Mesenchymal stem cell (in vitro differentiated cells and primary cell): ENCODE data around the gene TMEM165.

Experiments used
- DNase-seq: peaks from one replicate; pipeline ENCODE4 v3.0.0-alpha.2; 2013
- H2AFZ ChIP-seq: one replicate; pipeline ENCODE4 v1.6.1; 2013; ENCODE audit warnings: low read depth, mild to moderate bottlenecking, control low read depth, inconsistent platforms, low read length, moderate library complexity
- H2AK5ac ChIP-seq: 2 replicates; pipeline ENCODE4 v1.6.1; 2013; ENCODE audit warnings: low read length, moderate library complexity, mild to moderate bottlenecking, inconsistent platforms; ENCODE audit not compliant: severe bottlenecking
- H2BK120ac ChIP-seq: one replicate; pipeline ENCODE4 v1.6.1; 2013; ENCODE audit warnings: low read depth, mild to moderate bottlenecking, inconsistent platforms, low read length, moderate library complexity
- H2BK12ac ChIP-seq, 2 experiments: one replicate each; pipeline ENCODE4 v1.6.1; 2013; ENCODE audit warnings: inconsistent platforms in 2 of 2, low read length in 2 of 2, mild to moderate bottlenecking in 2 of 2, moderate library complexity in 2 of 2, control low read depth in 1 of 2
- H2BK15ac ChIP-seq: one replicate; pipeline ENCODE4 v1.6.1; 2013; ENCODE audit warnings: mild to moderate bottlenecking, low read depth, inconsistent platforms; ENCODE audit not compliant: poor library complexity, severe bottlenecking
- H2BK5ac ChIP-seq: 2 replicates; pipeline ENCODE4 v1.6.1; 2013; ENCODE audit warnings: low read depth, mild to moderate bottlenecking, low read length, control low read depth, inconsistent platforms; ENCODE audit not compliant: poor library complexity, severe bottlenecking
- H3K14ac ChIP-seq, 2 experiments: one replicate each; pipeline ENCODE4 v1.6.1; 2013; ENCODE audit warnings: inconsistent platforms in 2 of 2, low read length in 2 of 2, control low read depth in 1 of 2, mild to moderate bottlenecking in 1 of 2, moderate library complexity in 1 of 2
- H3K18ac ChIP-seq, 2 experiments: one replicate each; pipeline ENCODE4 v1.6.1; 2013; ENCODE audit warnings: inconsistent platforms in 2 of 2, low read length in 2 of 2, control low read depth in 1 of 2, low read depth in 1 of 2, mild to moderate bottlenecking in 1 of 2
- H3K23ac ChIP-seq, 2 experiments: one replicate each; pipeline ENCODE4 v1.6.1; 2013; ENCODE audit warnings: inconsistent platforms in 2 of 2, low read length in 2 of 2, mild to moderate bottlenecking in 2 of 2, moderate library complexity in 2 of 2, control low read depth in 1 of 2
- H3K27ac ChIP-seq: 2 replicates; pipeline ENCODE4 v1.5.1; 2013; ENCODE audit warnings: mild to moderate bottlenecking, moderate library complexity, low read length, control low read depth, inconsistent platforms; ENCODE audit not compliant: poor library complexity, severe bottlenecking
- H3K27me3 ChIP-seq, 2 experiments: 2 replicates each; pipeline versions ENCODE4 v1.6.1 to v1.7.0; 2013; ENCODE audit warnings: low read length in 2 of 2, mild to moderate bottlenecking in 2 of 2, moderate library complexity in 2 of 2, control low read depth in 1 of 2, inconsistent platforms in 1 of 2; ENCODE audit not compliant: control insufficient read depth in 1 of 2, insufficient read depth in 1 of 2
- H3K36me3 ChIP-seq, 2 experiments: 2 replicates each; pipeline versions ENCODE4 v1.6.1 to v1.7.0; 2013; ENCODE audit warnings: low read length in 2 of 2, control low read depth in 1 of 2, inconsistent platforms in 1 of 2, low read depth in 1 of 2, mild to moderate bottlenecking in 1 of 2; ENCODE audit not compliant: insufficient read depth in 2 of 2, control insufficient read depth in 1 of 2
- H3K4ac ChIP-seq, 2 experiments: one replicate each; pipeline ENCODE4 v1.6.1; 2013; ENCODE audit warnings: inconsistent platforms in 2 of 2, low read length in 2 of 2, mild to moderate bottlenecking in 2 of 2, moderate library complexity in 2 of 2, control low read depth in 1 of 2, low read depth in 1 of 2
- H3K4me1 ChIP-seq: 2 replicates; pipeline ENCODE4 v1.6.1; 2013; ENCODE audit warnings: low read depth, low read length, control low read depth; ENCODE audit not compliant: control insufficient read depth, insufficient read depth
- H3K4me2 ChIP-seq: 2 replicates; pipeline ENCODE4 v1.6.1; 2013; ENCODE audit warnings: low read length, mild to moderate bottlenecking, inconsistent platforms; ENCODE audit not compliant: poor library complexity, severe bottlenecking
- H3K4me3 ChIP-seq, 2 experiments: 2 replicates each; pipeline versions ENCODE4 v1.5.1 to v1.7.0; 2013; ENCODE audit warnings: low read length in 2 of 2, mild to moderate bottlenecking in 2 of 2, control low read depth in 1 of 2, low read depth in 1 of 2; ENCODE audit not compliant: insufficient read depth in 1 of 2
- H3K79me1 ChIP-seq: replicated peaks from 2 replicates; pipeline ENCODE4 v1.6.1; 2013; ENCODE audit warnings: mild to moderate bottlenecking, control low read depth, low read length, inconsistent platforms; ENCODE audit not compliant: poor library complexity, severe bottlenecking
- H3K9ac ChIP-seq: 2 replicates; pipeline ENCODE4 v1.7.0; 2013; ENCODE audit warnings: mild to moderate bottlenecking, low read length, moderate library complexity
- H3K9me3 ChIP-seq: 2 replicates; pipeline ENCODE4 v1.7.0; 2013; ENCODE audit warnings: mild to moderate bottlenecking, low read length; ENCODE audit not compliant: control insufficient read depth
- H4K8ac ChIP-seq: one replicate; pipeline ENCODE4 v1.6.1; 2013; ENCODE audit warnings: inconsistent platforms, mild to moderate bottlenecking, low read length, moderate library complexity
- H4K91ac ChIP-seq: one replicate; pipeline ENCODE4 v1.6.1; 2013; ENCODE audit warnings: mild to moderate bottlenecking, low read length, inconsistent platforms
- WGBS: methylation state at CpG from one replicate; pipeline ENCODE4 v1.1.7; 2013; ENCODE audit warnings: mixed read lengths; 5-methylcytosine and 5-hydroxymethylcytosine counted together

Gene TMEM165

DNA sequence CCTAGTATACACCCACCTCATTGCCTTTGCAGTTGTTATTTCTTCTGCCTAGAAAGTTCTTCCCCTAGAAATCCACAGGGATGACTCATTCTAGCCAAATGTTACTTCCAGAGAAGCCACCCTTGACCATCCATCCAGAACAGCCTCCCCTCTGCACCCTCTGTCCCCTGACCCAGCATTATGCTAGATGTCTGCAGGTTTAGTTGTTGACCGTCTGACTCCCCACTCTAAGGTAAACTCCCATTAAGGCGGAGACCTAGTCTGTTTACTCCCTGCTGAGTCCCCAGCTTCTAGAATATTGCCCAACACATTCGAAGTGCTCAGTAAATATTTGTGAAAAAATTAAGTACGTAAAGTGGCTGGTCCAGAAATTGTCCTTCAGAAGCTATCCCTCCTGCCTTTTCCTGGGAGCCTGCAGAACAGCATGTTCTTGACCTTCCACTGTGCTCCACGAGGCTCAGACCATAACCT lies 38.7 kb upstream of the TMEM165 start:
- H3K4me2 ChIP-seq: no peak overlapping the region
- DNase-seq: peak; percentile 59
- H3K27ac ChIP-seq: no peak overlapping the region
- H3K79me1 ChIP-seq: peaks cover 6% of the 10 kb centered on the region
- no peak overlapping the region for H2BK5ac ChIP-seq
- no peak overlapping the region for H2BK12ac ChIP-seq
- H2AK5ac ChIP-seq: no peak overlapping the region
- H2AFZ ChIP-seq: no peak overlapping the region
- H4K8ac ChIP-seq: no peak overlapping the region
- H4K91ac ChIP-seq: no peak overlapping the region
- 78% methylated on average over 4 of the region's 5 CpGs for WGBS
- H3K4ac ChIP-seq: no peak overlapping the region
- no peak overlapping the region for H2BK120ac ChIP-seq
- no peak overlapping the region for H3K23ac ChIP-seq
- peaks cover 0 to 4% of the 10 kb centered on the region in 2 experiments for H3K36me3 ChIP-seq
- H2BK15ac ChIP-seq: no peak overlapping the region
- H3K18ac ChIP-seq: no peak overlapping the region
- no peaks in the 10 kb centered on the region for H3K9me3 ChIP-seq
- peaks cover 10% of the 10 kb centered on the region for H3K4me1 ChIP-seq
- H3K9ac ChIP-seq: no peak overlapping the region
- H3K4me3 ChIP-seq: peak overlapping the region in 1 of 2 experiments; percentile 57
- no peaks in the 10 kb centered on the region for H3K27me3 ChIP-seq
- H3K14ac ChIP-seq: no peak overlapping the region

DNA sequence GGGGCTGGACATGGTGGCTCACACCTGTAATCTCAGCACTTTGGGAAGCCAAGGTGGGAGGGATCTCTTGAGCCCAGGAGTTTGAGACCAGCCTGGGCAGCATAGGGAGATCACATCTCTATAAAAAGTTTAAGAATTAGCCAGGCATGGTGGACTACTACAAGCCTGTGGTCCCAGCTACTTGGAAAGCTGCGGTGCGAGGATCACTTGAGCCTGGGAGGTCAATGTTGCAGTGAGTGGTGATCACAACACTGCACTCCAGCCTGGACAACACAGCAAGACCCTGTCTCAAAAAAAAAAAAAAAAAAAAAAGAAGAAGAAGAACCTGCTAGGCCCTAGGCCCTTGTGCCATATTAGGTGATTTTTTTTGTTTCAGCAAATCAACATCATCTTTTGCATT lies 37.5 kb upstream of the TMEM165 start:
- H3K4me3 ChIP-seq: peak overlapping the region in 1 of 2 experiments; percentile 70
- peak overlapping the region; percentile 83 for H3K9ac ChIP-seq
- H2BK15ac ChIP-seq: no peak overlapping the region
- H3K23ac ChIP-seq: no peak overlapping the region
- no peak overlapping the region for H2AK5ac ChIP-seq
- no peak overlapping the region for H2BK120ac ChIP-seq
- DNase-seq: no peak
- H3K4me1 ChIP-seq: peaks cover 11% of the 10 kb centered on the region
- H3K27ac ChIP-seq: peak overlapping the region; percentile 36
- H3K4me2 ChIP-seq: no peak overlapping the region
- H2BK12ac ChIP-seq: no peak overlapping the region
- no peaks in the 10 kb centered on the region for H3K27me3 ChIP-seq
- 100% methylated on average over 2 of the region's 2 CpGs for WGBS
- H3K79me1 ChIP-seq: peaks cover 5% of the 10 kb centered on the region
- H3K9me3 ChIP-seq: no peaks in the 10 kb centered on the region
- no peak overlapping the region for H3K4ac ChIP-seq
- H3K14ac ChIP-seq: no peak overlapping the region
- H4K91ac ChIP-seq: no peak overlapping the region
- H3K36me3 ChIP-seq: peaks cover 0 to 4% of the 10 kb centered on the region in 2 experiments
- H2BK5ac ChIP-seq: no peak overlapping the region
- no peak overlapping the region for H3K18ac ChIP-seq
- H4K8ac ChIP-seq: no peak overlapping the region
- H2AFZ ChIP-seq: no peak overlapping the region

DNA sequence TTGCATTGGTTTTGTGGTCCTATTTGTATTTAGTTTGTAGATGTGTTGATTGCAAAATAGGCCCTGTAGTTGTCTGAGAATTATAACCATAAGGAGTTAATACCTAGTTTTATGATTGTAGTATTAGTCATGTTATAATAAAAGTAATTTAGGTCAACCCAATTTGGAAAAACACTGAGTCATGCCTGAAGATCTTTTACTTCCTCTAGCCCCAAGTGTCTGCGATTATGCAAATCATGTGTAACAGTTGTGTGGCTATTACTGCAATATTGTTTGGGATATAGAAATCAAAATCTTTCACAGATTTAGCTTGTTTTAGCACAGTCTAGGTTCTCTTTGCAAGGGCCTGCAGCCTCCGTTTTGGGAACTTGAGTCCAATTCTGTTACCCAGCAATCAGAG lies 37.1 kb upstream of the TMEM165 start:
- H4K8ac ChIP-seq: no peak overlapping the region
- no peak overlapping the region for H3K14ac ChIP-seq
- 87% methylated on average over 2 of the region's 2 CpGs for WGBS
- peak; percentile 65 for DNase-seq
- no peak overlapping the region for H2AFZ ChIP-seq
- H3K4me3 ChIP-seq: peak overlapping the region in 1 of 2 experiments; percentile 70
- peaks cover 14% of the 10 kb centered on the region for H3K4me1 ChIP-seq
- no peak overlapping the region for H3K18ac ChIP-seq
- H3K79me1 ChIP-seq: peaks cover 3% of the 10 kb centered on the region
- no peak overlapping the region for H2AK5ac ChIP-seq
- H2BK12ac ChIP-seq: no peak overlapping the region
- H3K4ac ChIP-seq: no peak overlapping the region
- H3K36me3 ChIP-seq: peaks cover 0 to 5% of the 10 kb centered on the region in 2 experiments
- no peak overlapping the region for H2BK5ac ChIP-seq
- no peak overlapping the region for H3K23ac ChIP-seq
- no peaks in the 10 kb centered on the region for H3K27me3 ChIP-seq
- no peaks in the 10 kb centered on the region for H3K9me3 ChIP-seq
- no peak overlapping the region for H2BK120ac ChIP-seq
- peak overlapping the region; percentile 83 for H3K9ac ChIP-seq
- no peak overlapping the region for H4K91ac ChIP-seq
- peak overlapping the region; percentile 61 for H3K27ac ChIP-seq
- no peak overlapping the region for H2BK15ac ChIP-seq
- H3K4me2 ChIP-seq: no peak overlapping the region

DNA sequence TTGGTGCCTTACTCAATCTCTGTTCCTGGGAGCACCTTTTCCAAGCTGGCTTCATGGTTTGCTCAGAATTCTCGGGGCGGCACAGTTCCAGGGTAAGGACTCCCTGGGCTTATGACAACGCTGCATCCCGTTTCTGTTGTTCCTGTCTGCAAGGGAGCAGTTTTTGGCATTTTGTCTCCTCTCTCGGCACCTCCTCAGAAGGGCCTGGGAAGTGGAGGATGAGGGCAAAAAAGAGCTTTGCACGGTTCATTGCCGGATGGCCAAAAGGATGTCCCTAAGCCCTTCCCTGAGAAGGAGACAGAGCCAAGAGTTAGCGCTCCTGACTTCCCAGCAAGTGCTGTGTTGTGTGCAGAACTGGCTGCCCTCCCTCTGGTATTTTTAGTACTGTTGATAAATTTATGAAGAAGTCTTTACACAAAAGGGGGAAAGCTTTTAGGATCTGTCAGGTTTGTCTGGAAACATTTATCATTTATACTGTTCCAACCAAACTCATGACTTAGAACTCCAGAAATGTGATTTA lies 36.3 kb upstream of the TMEM165 start:
- Histone ChIP-seq H4K91ac (no peak overlapping the region), H3K9ac (peak overlapping the region; percentile 83), H2BK120ac (no peak overlapping the region), H2BK5ac (no peak overlapping the region), H3K27ac (peak overlapping the region; percentile 61), H2AFZ (peak overlapping the region; percentile 29), H4K8ac (peak overlapping the region; percentile 5), H3K27me3 (no peaks in the 10 kb centered on the region), H3K4me2 (no peak overlapping the region), H3K23ac (no peak overlapping the region), H3K14ac (no peak overlapping the region), H3K36me3 (peaks cover 0 to 7% of the 10 kb centered on the region in 2 experiments), H3K4me3 (peak overlapping the region in 1 of 2 experiments; percentile 70), H2BK12ac (no peak overlapping the region), H3K4me1 (peaks cover 17% of the 10 kb centered on the region), H2AK5ac (peak overlapping the region; percentile 90), H3K79me1 (no peaks in the 10 kb centered on the region), H2BK15ac (peak overlapping the region; percentile 20), H3K4ac (no peak overlapping the region), H3K18ac (peak overlapping the region in 1 of 2 experiments; percentile 24), H3K9me3 (no peaks in the 10 kb centered on the region)
- 96% methylated on average over 8 of the region's 8 CpGs for WGBS
- no peak for DNase-seq
